COR-L47 (cell line): ENCODE measurements around the gene RBM26.
A peak's percentile ranks its signal among the peaks of the same experiment; 100 is the strongest.
"Not testable (repeated sequence)": the region's sequence is repeated elsewhere in the genome, so short reads cannot be mapped to it uniquely, and the experiment has no call there.

Source experiments
- DNase-seq: peaks from one replicate; lab custom pipeline; 2025; lab: John Stamatoyannopoulos, UW

RBM26 gene

GRCh38 chr13:79318664-79319063 lies 87.4 kb downstream of the RBM26 start:
- DNase-seq = no peak

- peak; percentile 24 for DNase-seq
Measured at GRCh38 chr13:79317856-79318255, 88.2 kb downstream of the RBM26 start.

- DNase-seq = no peak
Measured at GRCh38 chr13:79314652-79315051, 91.4 kb downstream of the RBM26 start.

- DNase-seq = no peak
Measured at GRCh38 chr13:79312340-79312855, 93.7 kb downstream of the RBM26 start.

- DNase-seq = no peak
Measured at GRCh38 chr13:79311386-79311785, 94.7 kb downstream of the RBM26 start.

GRCh38 chr13:79309690-79310089 lies 96.4 kb downstream of the RBM26 start:
- no peak for DNase-seq

GRCh38 chr13:79307866-79308298 lies 98.2 kb downstream of the RBM26 start:
- DNase-seq = no peak

GRCh38 chr13:79307433-79307861 lies 98.6 kb downstream of the RBM26 start:
- DNase-seq = no peak

- no peak for DNase-seq
Measured at GRCh38 chr13:79306650-79307049, 99.4 kb downstream of the RBM26 start.

- DNase-seq = no peak
Measured at GRCh38 chr13:79297128-79297527, 108.9 kb downstream of the RBM26 start.

- no peak for DNase-seq
Measured at GRCh38 chr13:79295906-79296706, 109.9 kb downstream of the RBM26 start.

- DNase-seq = no peak
Measured at GRCh38 chr13:79290595-79291244, 115.3 kb downstream of the RBM26 start.

GRCh38 chr13:79289571-79289970 lies 116.5 kb downstream of the RBM26 start:
- no peak for DNase-seq

- DNase-seq = no peak
Measured at GRCh38 chr13:79287939-79288795, 117.9 kb downstream of the RBM26 start.

GRCh38 chr13:79285159-79285558 lies 120.9 kb downstream of the RBM26 start:
- no peak for DNase-seq

- DNase-seq = no peak
Measured at GRCh38 chr13:79283742-79284141, 122.3 kb downstream of the RBM26 start.

- DNase-seq = no peak
Measured at GRCh38 chr13:79282976-79283375, 123.1 kb downstream of the RBM26 start.

- no peak for DNase-seq
Measured at GRCh38 chr13:79282508-79282907, 123.5 kb downstream of the RBM26 start.

- DNase-seq = peak; percentile 75
Measured at GRCh38 chr13:79281339-79281747, 124.7 kb downstream of the RBM26 start.

GRCh38 chr13:79279735-79280134 lies 126.3 kb downstream of the RBM26 start:
- not testable (repeated sequence) for DNase-seq

GRCh38 chr13:79273045-79273444 lies 133.0 kb downstream of the RBM26 start:
- DNase-seq = no peak

- no peak for DNase-seq
Measured at GRCh38 chr13:79271616-79272015, 134.4 kb downstream of the RBM26 start.
